Retinal pigment epithelial cell (primary cell): ENCODE results near the gene KLF11.

Source experiments
- DNase-seq: peaks from one replicate; pipeline ENCODE4 v3.0.0-alpha.2; 2010; ENCODE audit warnings: low read depth
- H3K4me3 ChIP-seq: 2 replicates; pipeline ENCODE4 v1.5.1; 2011; ENCODE audit warnings: mild to moderate bottlenecking, low read length, control low read depth, moderate library complexity
- TF ChIP-seq, protein P1 (sequence below): conservative IDR thresholded peaks from 2 replicates; pipeline ENCODE4 v1.5.1; 2011; ENCODE audit warnings: low read depth, low read length, control low read depth, inconsistent platforms

Gene KLF11

GRCh38 chr2:10016001-10016801, 27.1 kb upstream of the KLF11 start:
- no peak for DNase-seq
- TF ChIP-seq, protein P1, sequence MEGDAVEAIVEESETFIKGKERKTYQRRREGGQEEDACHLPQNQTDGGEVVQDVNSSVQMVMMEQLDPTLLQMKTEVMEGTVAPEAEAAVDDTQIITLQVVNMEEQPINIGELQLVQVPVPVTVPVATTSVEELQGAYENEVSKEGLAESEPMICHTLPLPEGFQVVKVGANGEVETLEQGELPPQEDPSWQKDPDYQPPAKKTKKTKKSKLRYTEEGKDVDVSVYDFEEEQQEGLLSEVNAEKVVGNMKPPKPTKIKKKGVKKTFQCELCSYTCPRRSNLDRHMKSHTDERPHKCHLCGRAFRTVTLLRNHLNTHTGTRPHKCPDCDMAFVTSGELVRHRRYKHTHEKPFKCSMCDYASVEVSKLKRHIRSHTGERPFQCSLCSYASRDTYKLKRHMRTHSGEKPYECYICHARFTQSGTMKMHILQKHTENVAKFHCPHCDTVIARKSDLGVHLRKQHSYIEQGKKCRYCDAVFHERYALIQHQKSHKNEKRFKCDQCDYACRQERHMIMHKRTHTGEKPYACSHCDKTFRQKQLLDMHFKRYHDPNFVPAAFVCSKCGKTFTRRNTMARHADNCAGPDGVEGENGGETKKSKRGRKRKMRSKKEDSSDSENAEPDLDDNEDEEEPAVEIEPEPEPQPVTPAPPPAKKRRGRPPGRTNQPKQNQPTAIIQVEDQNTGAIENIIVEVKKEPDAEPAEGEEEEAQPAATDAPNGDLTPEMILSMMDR: no peak
- H3K4me3 ChIP-seq: no peak overlapping the region

- TF ChIP-seq, protein P1: no peak
- no peak overlapping the region for H3K4me3 ChIP-seq
Observed at GRCh38 chr2:10016802-10017258, 26.5 kb upstream of the KLF11 start.

DNA sequence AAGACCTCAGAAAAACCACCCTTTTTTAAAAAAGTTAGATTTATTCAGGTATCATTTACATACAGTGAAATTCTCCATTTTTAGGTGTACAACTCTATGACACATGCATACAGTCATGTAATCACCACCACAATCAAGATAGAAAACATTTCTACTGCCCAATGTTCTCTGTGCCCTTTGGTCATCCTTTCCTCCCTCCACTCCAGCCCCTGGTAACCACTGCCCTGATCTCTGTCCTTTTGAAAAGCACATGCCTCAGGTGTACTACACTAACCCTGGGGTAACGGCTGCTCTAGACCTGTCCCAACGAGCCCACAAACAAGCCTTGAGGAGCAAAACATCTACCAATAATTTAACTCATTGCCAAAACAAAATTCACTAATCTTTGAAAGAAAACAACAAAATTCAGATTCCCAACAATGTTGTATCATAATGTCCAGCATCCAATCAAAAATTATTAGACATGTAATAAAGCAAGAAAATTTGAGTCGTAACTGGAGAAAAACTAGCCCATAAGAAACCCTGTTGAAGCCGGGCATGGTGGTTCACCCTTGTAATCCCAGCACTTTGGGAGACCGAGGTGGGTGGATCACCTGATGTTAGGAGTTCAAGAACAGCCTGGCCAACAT, 25.9 kb upstream of the KLF11 start:
- no peak for DNase-seq
- TF ChIP-seq, protein P1: no peak
- H3K4me3 ChIP-seq: no peak overlapping the region

More at GRCh38 chr2:10016802-10017258, 26.5 kb upstream of the KLF11 start:
- no peak for DNase-seq

- TF ChIP-seq, protein P1: no peak
- no peak for DNase-seq
- H3K4me3 ChIP-seq: no peak overlapping the region
Observed at GRCh38 chr2:10019174-10019573, 24.2 kb upstream of the KLF11 start.

DNA sequence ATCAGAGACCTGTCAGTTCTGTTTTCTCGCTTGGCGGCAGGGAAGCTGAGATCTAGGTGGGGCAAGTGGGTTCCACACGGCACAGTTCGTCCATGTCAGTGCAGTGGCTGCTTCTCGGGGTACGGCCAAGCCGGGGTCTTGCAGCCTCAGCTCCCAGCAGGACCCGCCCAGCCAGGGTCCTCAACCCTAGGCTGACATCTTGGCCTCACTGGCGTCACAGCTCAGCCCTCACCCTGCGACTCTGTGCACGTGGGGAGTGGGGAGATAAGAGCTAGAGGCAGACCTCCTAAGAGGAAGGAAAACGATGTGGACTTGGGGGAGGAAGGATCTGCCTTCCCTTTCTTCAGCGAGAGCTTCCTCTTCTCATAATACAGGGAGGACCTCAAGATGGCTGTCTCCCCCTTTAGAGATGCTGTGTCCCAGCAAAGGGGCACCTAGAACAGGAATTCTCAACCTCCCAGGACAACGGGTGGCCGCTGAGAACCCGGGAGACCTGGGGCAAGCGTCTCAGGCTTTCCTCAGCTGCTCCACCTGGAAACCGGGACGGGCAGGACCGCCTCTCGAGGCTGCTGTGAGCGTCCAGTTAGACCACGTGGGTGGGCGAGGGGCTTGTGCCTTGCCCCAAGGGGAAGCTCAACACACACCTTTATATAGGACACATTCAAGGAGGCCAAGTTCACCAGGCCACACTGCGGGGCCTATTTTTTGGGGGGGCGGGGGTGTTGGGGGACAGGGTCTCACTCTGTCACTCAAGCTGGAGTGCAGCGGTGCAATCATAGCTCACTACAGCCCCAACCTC, 23.5 kb upstream of the KLF11 start:
- no peak for DNase-seq
- H3K4me3 ChIP-seq: no peak overlapping the region
- TF ChIP-seq, protein P1: no peak

DNA sequence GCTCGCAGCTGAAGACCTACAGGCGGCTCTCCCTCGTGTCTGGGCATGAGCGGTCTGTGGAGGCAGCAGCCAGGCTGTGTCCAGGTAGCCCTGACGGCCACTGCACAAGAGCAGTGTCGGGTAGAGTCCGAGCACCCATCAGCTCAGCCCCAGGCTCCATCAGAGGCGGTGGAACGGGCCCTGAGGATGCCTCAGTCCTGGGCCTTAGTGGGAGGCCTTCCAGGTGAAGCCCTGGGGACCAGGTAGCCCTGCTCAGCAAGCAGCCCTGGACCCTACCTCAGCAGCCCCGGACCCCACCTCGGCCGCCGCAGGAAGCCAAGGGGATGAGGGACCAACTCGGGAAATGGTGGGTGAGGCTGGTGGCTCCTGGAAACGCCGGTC, 21.3 kb upstream of the KLF11 start:
- H3K4me3 ChIP-seq: no peak overlapping the region
- DNase-seq: no peak
- TF ChIP-seq, protein P1: no peak
